GM23248 (cell line): ENCODE data around the gene PDSS1. TPM values are rescaled to one million over a fixed set of nuclear protein-coding genes. Genes with fewer than 3 reads are reported as not detected.
A peak's percentile ranks its signal among the peaks of the same experiment; 100 is the strongest.
"Not testable (repeated sequence)": the region's sequence is repeated elsewhere in the genome, so short reads cannot be mapped to it uniquely, and the experiment has no call there.

Source experiments
- DNase-seq: peaks from one replicate; pipeline ENCODE4 v3.0.0-alpha.2; 2015
- H2AFZ ChIP-seq: fragments of 200-600 bp; sonication (generic); 2 replicates; pipeline ENCODE4 v1.6.1; 2016; ENCODE audit warnings: antibody characterized with exemption
- H3F3A ChIP-seq: fragments of 200-600 bp; sonication (generic); 2 replicates; pipeline ENCODE4 v1.6.1; 2016; ENCODE audit warnings: mild to moderate bottlenecking, antibody characterized with exemption, mixed run types; ENCODE audit not compliant: insufficient read depth
- H3K27ac ChIP-seq: fragments of 200-600 bp; sonication (generic); 2 replicates; pipeline ENCODE4 v1.5.1; 2016; ENCODE audit warnings: mild to moderate bottlenecking
- H3K27me3 ChIP-seq: fragments of 200-600 bp; sonication (generic); replicated peaks from 2 replicates; pipeline ENCODE4 v1.6.1; 2016; ENCODE audit warnings: mild to moderate bottlenecking; ENCODE audit not compliant: insufficient read depth
- H3K36me3 ChIP-seq: fragments of 200-600 bp; sonication (generic); 2 replicates; pipeline ENCODE4 v1.6.1; 2016; ENCODE audit warnings: low read depth, mild to moderate bottlenecking
- H3K4me1 ChIP-seq: fragments of 200-600 bp; sonication (generic); 2 replicates; pipeline ENCODE4 v1.6.1; 2016; ENCODE audit warnings: mild to moderate bottlenecking; ENCODE audit not compliant: insufficient read depth
- H3K4me2 ChIP-seq: fragments of 200-600 bp; sonication (generic); one replicate; pipeline ENCODE4 v1.6.1; 2016; ENCODE audit warnings: mild to moderate bottlenecking; ENCODE audit not compliant: unreplicated experiment
- H3K4me3 ChIP-seq: fragments of 200-600 bp; sonication (generic); 2 replicates; pipeline ENCODE4 v1.5.1; 2016; ENCODE audit warnings: mild to moderate bottlenecking
- H3K79me2 ChIP-seq: fragments of 200-600 bp; sonication (generic); 2 replicates; pipeline ENCODE4 v1.6.1; 2016; ENCODE audit warnings: mild to moderate bottlenecking; ENCODE audit not compliant: insufficient read depth
- H3K9ac ChIP-seq: fragments of 200-600 bp; sonication (generic); 2 replicates; pipeline ENCODE4 v1.6.1; 2016; ENCODE audit warnings: mild to moderate bottlenecking
- H3K9me2 ChIP-seq: fragments of 200-600 bp; sonication (generic); 2 replicates; pipeline ENCODE4 v1.6.1; 2016; ENCODE audit warnings: mixed run types, mild to moderate bottlenecking, moderate library complexity; ENCODE audit not compliant: insufficient read depth
- H3K9me3 ChIP-seq: fragments of 200-600 bp; sonication (generic); one replicate; pipeline ENCODE4 v1.6.1; 2017; ENCODE audit warnings: low read depth
- H4K20me1 ChIP-seq: fragments of 200-600 bp; sonication (generic); 2 replicates; pipeline ENCODE4 v1.6.0; 2016; ENCODE audit not compliant: insufficient read depth
- EZH2 ChIP-seq: fragments of 200-600 bp; sonication (generic); IDR thresholded peaks from 2 replicates; pipeline ENCODE4 v1.6.1; 2018; ENCODE audit warnings: antibody characterized with exemption, mild to moderate bottlenecking; ENCODE audit not compliant: insufficient read depth, poor library complexity, severe bottlenecking
- EZH2phosphoT487 ChIP-seq: fragments of 200-600 bp; sonication (generic); IDR thresholded peaks from 2 replicates; pipeline ENCODE4 v1.6.1; 2018; ENCODE audit warnings: antibody characterized with exemption, moderate library complexity, mild to moderate bottlenecking, low read depth; ENCODE audit not compliant: insufficient read depth
- WGBS, 2 experiments: methylation state at CpG; one replicate each; pipeline ENCODE4 v1.1.6; 2015 to 2017; ENCODE audit warnings: low lambda C conversion rate in 2 of 2, low coverage in 1 of 2; ENCODE audit errors: missing lambda C conversion rate in 2 of 2; 5-methylcytosine and 5-hydroxymethylcytosine counted together
- in situ Hi-C: fragments of 300-500 bp; cut with MboI; formaldehyde crosslinking; loops from 2 replicates; pipeline ENCODE4 v1.15.0; 2020
- polyA plus RNA-seq: library from polyadenylated mRNA; unstranded; fragments of >200 nt; fragmentation: Nextera tagmentation; extraction: Ambion mirVana; gene quantifications from 2 replicates; pipeline ENCODE4 v1.2.1, GENCODE V29; 2016
- total RNA-seq: library from RNA; depleted of rRNA; stranded (reverse); fragments of >200 nt; shearing (Covaris generic); gene quantifications from 2 replicates; pipeline ENCODE4 v1.2.3, GENCODE V29; 2014

Gene PDSS1
- total and polyA plus RNA-seq, 2 experiments from 2014 or later: 5.1 to 7.2 TPM

GRCh38 chr10:26675873-26676257 is 21.6 kb upstream of the PDSS1 start:
- Histone ChIP-seq H3K4me1 (no peaks in the 10 kb centered on the region), H3K9me2 (no peaks in the 10 kb centered on the region), H3K9me3 (no peaks in the 10 kb centered on the region), H3K27me3 (no peaks in the 10 kb centered on the region; the same call in 1 of the 2 replicates), H3K27ac (no peak overlapping the region), H3K4me3 (no peak overlapping the region), H3K4me2 (no peak overlapping the region), H2AFZ (no peak overlapping the region), H4K20me1 (no peaks in the 10 kb centered on the region), H3F3A (no peaks in the 10 kb centered on the region), H3K36me3 (no peaks in the 10 kb centered on the region), H3K79me2 (no peaks in the 10 kb centered on the region), H3K9ac (no peak overlapping the region)
- WGBS, 2 experiments: 80 to 89% methylated on average over 1 of the region's 1 CpG
- in situ Hi-C loops: loop anchor here (25.0 kb wide), 1 partner anchor 339 kb away; no protein-coding TSS in a partner anchor
- no peak for DNase-seq
- TF ChIP-seq EZH2 (no peak), EZH2phosphoT487 (no peak)

GRCh38 chr10:26679588-26679987 is 17.9 kb upstream of the PDSS1 start:
- H4K20me1 ChIP-seq: no peaks in the 10 kb centered on the region
- H3K9me3 ChIP-seq: no peaks in the 10 kb centered on the region
- no peak overlapping the region for H3K4me2 ChIP-seq
- H3K4me3 ChIP-seq: no peak overlapping the region
- peaks cover 5% of the 10 kb centered on the region; the same call in 1 of the 2 replicates for H3K27me3 ChIP-seq
- no peak for DNase-seq
- H3K27ac ChIP-seq: no peak overlapping the region
- H2AFZ ChIP-seq: no peak overlapping the region
- H3K9me2 ChIP-seq: no peaks in the 10 kb centered on the region
- H3K36me3 ChIP-seq: no peaks in the 10 kb centered on the region
- no peak overlapping the region for H3K9ac ChIP-seq
- H3K4me1 ChIP-seq: no peaks in the 10 kb centered on the region
- no peak for TF ChIP-seq EZH2phosphoT487
- no peak for TF ChIP-seq EZH2
- in situ Hi-C loops: loop anchor here (25.0 kb wide), 1 partner anchor 342 kb away; no protein-coding TSS in a partner anchor
- no peaks in the 10 kb centered on the region for H3K79me2 ChIP-seq
- H3F3A ChIP-seq: no peaks in the 10 kb centered on the region

GRCh38 chr10:26681076-26681475 is 16.4 kb upstream of the PDSS1 start:
- no peaks in the 10 kb centered on the region for H3K9me2 ChIP-seq
- in situ Hi-C loops: loop anchor here (25.0 kb wide), 1 partner anchor 344 kb away; no protein-coding TSS in a partner anchor
- H2AFZ ChIP-seq: no peak overlapping the region
- WGBS, 2 experiments: 85 to 93% methylated on average over 1 of the region's 1 CpG
- H3K9ac ChIP-seq: no peak overlapping the region
- TF ChIP-seq EZH2phosphoT487: no peak
- TF ChIP-seq EZH2: no peak
- H3K9me3 ChIP-seq: no peaks in the 10 kb centered on the region
- H3K4me3 ChIP-seq: no peak overlapping the region
- H3K36me3 ChIP-seq: no peaks in the 10 kb centered on the region
- H3K4me2 ChIP-seq: no peak overlapping the region
- H3F3A ChIP-seq: no peaks in the 10 kb centered on the region
- H3K27me3 ChIP-seq: peaks cover 5% of the 10 kb centered on the region; the same call in 1 of the 2 replicates
- no peak for DNase-seq
- no peaks in the 10 kb centered on the region for H4K20me1 ChIP-seq
- no peaks in the 10 kb centered on the region for H3K4me1 ChIP-seq
- H3K27ac ChIP-seq: no peak overlapping the region
- H3K79me2 ChIP-seq: no peaks in the 10 kb centered on the region

- H3K4me2 ChIP-seq: not testable (repeated sequence)
Observed at GRCh38 chr10:26681971-26682370, 15.5 kb upstream of the PDSS1 start.

GRCh38 chr10:26682931-26683330 is 14.6 kb upstream of the PDSS1 start:
- no peaks in the 10 kb centered on the region for H3F3A ChIP-seq
- WGBS, 2 experiments: 36% methylated on average over 6 of the region's 6 CpGs
- no peak overlapping the region for H3K27ac ChIP-seq

More at GRCh38 chr10:26681971-26682370, 15.5 kb upstream of the PDSS1 start:
- H3F3A ChIP-seq, H2AFZ ChIP-seq, H3K4me3 ChIP-seq, H3K9me2 ChIP-seq, H3K9me3 ChIP-seq, H3K27ac ChIP-seq, H3K4me1 ChIP-seq, H3K79me2 ChIP-seq, H3K27me3 ChIP-seq, H3K36me3 ChIP-seq, H3K9ac ChIP-seq, H4K20me1 ChIP-seq: not testable (repeated sequence)
- in situ Hi-C loops: loop anchor here (25.0 kb wide), 1 partner anchor 345 kb away; no protein-coding TSS in a partner anchor
- DNase-seq: peak; percentile 68
- WGBS, 2 experiments: 8 to 14% methylated on average over 3 of the region's 3 CpGs

GRCh38 chr10:26684667-26685264 is 12.7 kb upstream of the PDSS1 start:
- not testable (repeated sequence) for H3K36me3 ChIP-seq, H3K9me3 ChIP-seq, H3K4me3 ChIP-seq, H3K79me2 ChIP-seq, H3K9me2 ChIP-seq, H3K4me1 ChIP-seq, H3K4me2 ChIP-seq, H3F3A ChIP-seq, H3K27me3 ChIP-seq, H3K27ac ChIP-seq, H3K9ac ChIP-seq, H4K20me1 ChIP-seq
- peak overlapping the region; percentile 15; the same call in 1 of the 2 replicates for H2AFZ ChIP-seq
- in situ Hi-C loops: loop anchor here (25.0 kb wide), 1 partner anchor 347 kb away; no protein-coding TSS in a partner anchor
- DNase-seq: peak; percentile 52
- 17 to 19% methylated on average over 6 of the region's 6 CpGs for WGBS, 2 experiments

More at GRCh38 chr10:26682931-26683330, 14.6 kb upstream of the PDSS1 start:
- DNase-seq: no peak
- no peak overlapping the region for H3K4me3 ChIP-seq
- no peak for TF ChIP-seq EZH2phosphoT487
- TF ChIP-seq EZH2: no peak
- no peaks in the 10 kb centered on the region for H3K4me1 ChIP-seq
- H3K9me3 ChIP-seq: no peaks in the 10 kb centered on the region
- no peaks in the 10 kb centered on the region for H4K20me1 ChIP-seq
- H3K4me2 ChIP-seq: no peak overlapping the region
- H2AFZ ChIP-seq: no peak overlapping the region
- no peaks in the 10 kb centered on the region for H3K79me2 ChIP-seq
- in situ Hi-C loops: loop anchor here (25.0 kb wide), 1 partner anchor 346 kb away; no protein-coding TSS in a partner anchor
- no peaks in the 10 kb centered on the region for H3K9me2 ChIP-seq
- H3K27me3 ChIP-seq: peaks cover 5% of the 10 kb centered on the region; the same call in 1 of the 2 replicates
- H3K9ac ChIP-seq: no peak overlapping the region
- H3K36me3 ChIP-seq: no peaks in the 10 kb centered on the region
